Erythroblast (primary cell): ENCODE results near the gene CCDC122.

Source experiments
- GATA1 ChIP-seq: IDR thresholded peaks from 2 replicates; pipeline ENCODE4 v1.6.1; 2011; ENCODE audit warnings: low read depth, mild to moderate bottlenecking, control low read depth, low read length, moderate library complexity
- POLR2A ChIP-seq: IDR thresholded peaks from 2 replicates; pipeline ENCODE4 v1.6.1; 2011; ENCODE audit warnings: mild to moderate bottlenecking, low read length

DNA sequence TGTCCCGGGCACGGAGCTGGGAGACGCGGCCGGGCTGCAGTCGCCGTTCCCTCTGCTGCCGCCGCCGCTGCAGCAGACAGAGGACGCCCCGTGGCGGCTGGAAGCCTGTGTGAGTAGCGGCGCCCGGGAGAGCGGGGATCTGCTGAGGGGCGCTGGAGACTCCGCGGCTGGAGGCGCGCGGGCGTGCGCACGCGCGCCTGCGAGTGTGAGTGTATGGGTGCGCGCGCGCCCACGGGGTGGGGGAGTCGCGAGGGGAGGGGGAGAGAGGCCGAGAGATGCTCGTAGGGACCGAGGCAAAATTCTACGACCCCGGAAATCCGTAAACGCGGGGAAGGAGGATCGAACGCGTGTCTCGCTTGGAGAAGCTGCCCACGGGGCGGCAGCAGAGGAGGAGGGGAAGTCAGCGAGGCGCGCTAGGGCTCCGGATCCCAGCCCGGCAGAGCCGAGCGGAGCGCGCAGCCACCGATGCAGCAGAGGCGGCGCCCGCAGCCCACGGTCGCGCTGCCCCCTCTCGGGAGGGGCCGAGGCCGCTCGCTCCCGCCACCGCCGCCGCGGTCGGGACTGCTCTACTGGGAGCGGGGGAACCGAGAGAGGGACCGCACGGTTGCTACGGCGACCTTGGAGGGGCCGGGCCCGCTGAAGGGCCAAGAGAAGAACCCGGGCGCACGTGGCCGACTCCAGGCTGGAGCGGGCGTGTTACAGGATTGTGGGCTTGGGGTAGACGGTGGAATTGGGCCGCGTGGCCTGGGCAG is 92.6 kb downstream of the CCDC122 start, which contains the start of gene ENOX1:
- TF ChIP-seq POLR2A: no peak
- no peak for TF ChIP-seq GATA1
